Uterus (tissue), 4 donors: ENCODE data around the gene NRXN3. TPM values are rescaled to one million over a fixed set of nuclear protein-coding genes. Genes with fewer than 3 reads are reported as not detected.

ENCODE experiments used
- DNase-seq, 2 donors: peaks; one replicate each; pipeline ENCODE4 v3.0.0-alpha.2; 2019 to 2020
- H3K27ac ChIP-seq, 2 donors: fragments of 200-600 bp; sonication (generic); 1 replicate in 1 of 2; 2 replicates in 1 of 2; pipeline ENCODE4 v1.5.1; 2016 to 2018
- H3K27me3 ChIP-seq, 2 donors: fragments of 200-600 bp; sonication (generic); one replicate each; pipeline ENCODE4 v1.5.1; 2018 to 2019; ENCODE audit warnings: control low read depth in 1 of 2
- H3K36me3 ChIP-seq, 2 donors: fragments of 200-600 bp; sonication (generic); one replicate each; pipeline ENCODE4 v1.5.1; 2019; ENCODE audit warnings: control low read depth in 1 of 2
- H3K4me1 ChIP-seq, 2 donors: fragments of 200-600 bp; sonication (generic); one replicate each; pipeline ENCODE4 v1.5.1; 2018 to 2019; ENCODE audit warnings: control low read depth in 1 of 2
- H3K4me3 ChIP-seq, 2 donors: fragments of 200-600 bp; sonication (generic); 1 replicate in 1 of 2; 2 replicates in 1 of 2; pipeline ENCODE4 v1.5.1; 2018 to 2019; ENCODE audit warnings: mild to moderate bottlenecking in 1 of 2
- H3K9me3 ChIP-seq, 2 donors: fragments of 200-600 bp; sonication (generic); one replicate each; pipeline ENCODE4 v1.5.1; 2019; ENCODE audit warnings: control low read depth in 1 of 2
- CTCF ChIP-seq, 4 experiments: fragments of 200-600 bp in 2 of 4; fragments of 450-650 bp in 2 of 4; sonication (generic) in 2 of 4; IDR thresholded peaks; one replicate each; pipeline ENCODE4 v1.5.1; 2016 to 2019; ENCODE audit warnings: antibody characterized with exemption in 4 of 4, mild to moderate bottlenecking in 2 of 4, moderate library complexity in 1 of 4
- POLR2A ChIP-seq, 2 donors: fragments of 450-650 bp; IDR thresholded peaks; one replicate each; pipeline ENCODE4 v1.6.1; 2016; ENCODE audit warnings: antibody characterized with exemption in 2 of 2, mild to moderate bottlenecking in 1 of 2, moderate library complexity in 1 of 2
- intact Hi-C: fragments of 100-400 bp; cut with DNase I; formaldehyde crosslinking; loops from one replicate; pipeline ENCODE4 v1.15.1; 2023; ENCODE audit warnings: low total_unique reads
- total RNA-seq, 4 donors: library from RNA; depleted of rRNA in 3 of 4; stranded (reverse); fragments of >200 nt in 3 of 4; gene quantifications; one replicate each; pipeline versions ENCODE4 v1.1.0 to v1.2.4, GENCODE V29; 2014 to 2023
- donor health status: DM: yes; HTN: yes; CAD: no.

NRXN3 gene
- total RNA-seq, 4 donors from 2014 or later: 2.9 to 17.0 (median 4.4) TPM

GRCh38 chr14:79631276-79631675 lies 1461.1 kb downstream of the NRXN3 start:
- no peaks in the 10 kb centered on the region for H3K9me3 ChIP-seq
- TF ChIP-seq POLR2A (IDR thresholded peaks at IDR 0.05) (no peak), CTCF (IDR thresholded peaks at IDR 0.05) (no peak)
- DNase-seq: no peak

GRCh38 chr14:79638672-79639266 lies 1468.6 kb downstream of the NRXN3 start:
- H3K36me3 ChIP-seq: peaks cover 0 to 3% of the 10 kb centered on the region in 2 donors
- H3K4me3 ChIP-seq: no peak overlapping the region
- H3K9me3 ChIP-seq: no peaks in the 10 kb centered on the region
- H3K27me3 ChIP-seq: no peaks in the 10 kb centered on the region
- intact Hi-C loops: no loop called here
- H3K27ac ChIP-seq: no peak overlapping the region
- H3K4me1 ChIP-seq: no peaks in the 10 kb centered on the region
- no peak for TF ChIP-seq CTCF (IDR thresholded peaks at IDR 0.05)
- TF ChIP-seq POLR2A (IDR thresholded peaks at IDR 0.05): no peak
- DNase-seq: no peak

More at GRCh38 chr14:79631276-79631675, 1461.1 kb downstream of the NRXN3 start:
- Histone ChIP-seq H3K27me3 (no peaks in the 10 kb centered on the region), H3K27ac (no peak overlapping the region), H3K4me1 (no peaks in the 10 kb centered on the region), H3K4me3 (no peak overlapping the region), H3K36me3 (no peaks in the 10 kb centered on the region)
- intact Hi-C loops: no loop called here

- Histone ChIP-seq H3K9me3 (no peaks in the 10 kb centered on the region), H3K27me3 (no peaks in the 10 kb centered on the region), H3K36me3 (peaks cover 0 to 3% of the 10 kb centered on the region in 2 donors), H3K4me3 (no peak overlapping the region), H3K4me1 (no peaks in the 10 kb centered on the region), H3K27ac (no peak overlapping the region)
- TF ChIP-seq POLR2A (IDR thresholded peaks at IDR 0.05) (no peak), CTCF (IDR thresholded peaks at IDR 0.05) (no peak)
- DNase-seq: no peak
- intact Hi-C loops: no loop called here
These were observed 1469.4 kb downstream of the NRXN3 start for GRCh38 chr14:79639613-79640012.

GRCh38 chr14:79641371-79641770 lies 1471.2 kb downstream of the NRXN3 start:
- DNase-seq: no peak
- no peaks in the 10 kb centered on the region for H3K9me3 ChIP-seq
- no peak overlapping the region for H3K27ac ChIP-seq
- no peaks in the 10 kb centered on the region for H3K27me3 ChIP-seq
- H3K36me3 ChIP-seq: peaks cover 0 to 3% of the 10 kb centered on the region in 2 donors
- intact Hi-C loops: no loop called here
- no peaks in the 10 kb centered on the region for H3K4me1 ChIP-seq
- TF ChIP-seq POLR2A (IDR thresholded peaks at IDR 0.05): no peak
- no peak overlapping the region for H3K4me3 ChIP-seq

GRCh38 chr14:79643132-79643531 lies 1473.0 kb downstream of the NRXN3 start:
- no peak for DNase-seq
- TF ChIP-seq CTCF (IDR thresholded peaks at IDR 0.05): no peak
- Histone ChIP-seq H3K4me3 (no peak overlapping the region), H3K36me3 (peaks cover 0 to 3% of the 10 kb centered on the region in 2 donors), H3K27ac (no peak overlapping the region), H3K4me1 (no peaks in the 10 kb centered on the region), H3K9me3 (no peaks in the 10 kb centered on the region), H3K27me3 (no peaks in the 10 kb centered on the region)
- intact Hi-C loops: no loop called here
